CD4-positive, alpha-beta memory T cell (primary cell): ENCODE results near the gene USP3. TPM values are rescaled to one million over a fixed set of nuclear protein-coding genes. Genes with fewer than 3 reads are reported as not detected.

Experiments
- CTCF ChIA-PET: fragments of 350-600 bp; sonication (Branson Sonifier 250); formaldehyde crosslinking; loops from one replicate; lab custom pipeline; 2021; ENCODE audit warnings: inconsistent platforms; ENCODE audit not compliant: partially characterized antibody; lab: Charles Lee
- POLR2A ChIA-PET: fragments of 350-600 bp; sonication (Branson Sonifier 250); formaldehyde crosslinking; loops from one replicate; lab custom pipeline; 2021; ENCODE audit not compliant: partially characterized antibody; lab: Charles Lee
- DNase-seq, 5 donors: peaks; one replicate each; pipeline versions ENCODE4 v3.0.0 to v3.0.0-alpha.2; 2020 to 2022; ENCODE audit warnings: mixed read lengths in 1 of 5
- H3K27ac ChIP-seq: one replicate; pipeline ENCODE4 v1.7.0; 2013; ENCODE audit warnings: low read depth, low read length
- H3K27me3 ChIP-seq: 2 replicates; pipeline ENCODE4 v1.7.0; 2013; ENCODE audit warnings: mild to moderate bottlenecking, low read length, moderate library complexity; ENCODE audit not compliant: insufficient read depth
- H3K36me3 ChIP-seq: 2 replicates; pipeline ENCODE4 v1.7.0; 2013; ENCODE audit warnings: mild to moderate bottlenecking, low read length, moderate library complexity; ENCODE audit not compliant: insufficient read depth
- H3K4me1 ChIP-seq: 2 replicates; pipeline ENCODE4 v1.7.0; 2013; ENCODE audit warnings: mild to moderate bottlenecking, low read length, moderate library complexity; ENCODE audit not compliant: insufficient read depth
- H3K4me3 ChIP-seq, 2 donors: one replicate each; pipeline ENCODE4 v1.7.0; 2013; ENCODE audit warnings: low read length in 2 of 2, mild to moderate bottlenecking in 1 of 2
- H3K9me3 ChIP-seq, 2 donors: one replicate each; pipeline ENCODE4 v1.7.0; 2013; ENCODE audit warnings: low read length in 2 of 2, control low read depth in 1 of 2; ENCODE audit not compliant: control insufficient read depth in 1 of 2
- H3K27ac Mint-ChIP-seq, 7 donors: one replicate each; pipeline ENCODE4 v1.8.0; 2020 to 2021; ENCODE audit warnings: mixed read lengths in 7 of 7, mild to moderate bottlenecking in 6 of 7, inconsistent platforms in 3 of 7, moderate library complexity in 3 of 7
- H3K27me3 Mint-ChIP-seq, 2 donors: one replicate each; pipeline ENCODE4 v1.8.0; 2020 to 2021; ENCODE audit warnings: mixed read lengths in 2 of 2
- H3K36me3 Mint-ChIP-seq, 2 donors: one replicate each; pipeline ENCODE4 v1.8.0; 2020 to 2021; ENCODE audit warnings: mixed read lengths in 2 of 2, inconsistent platforms in 1 of 2, mild to moderate bottlenecking in 1 of 2
- H3K4me1 Mint-ChIP-seq, 4 donors: one replicate each; pipeline ENCODE4 v1.8.0; 2020 to 2021; ENCODE audit warnings: mixed read lengths in 4 of 4, mild to moderate bottlenecking in 1 of 4
- H3K4me3 Mint-ChIP-seq, 8 donors: one replicate each; pipeline ENCODE4 v1.8.0; 2020 to 2021; ENCODE audit warnings: mixed read lengths in 8 of 8, mild to moderate bottlenecking in 7 of 8, moderate library complexity in 6 of 8, inconsistent platforms in 3 of 8
- H3K9me3 Mint-ChIP-seq, 8 donors: one replicate each; pipeline ENCODE4 v1.8.0; 2020 to 2021; ENCODE audit warnings: mixed read lengths in 8 of 8, mild to moderate bottlenecking in 5 of 8, inconsistent platforms in 3 of 8, moderate library complexity in 1 of 8
- intact Hi-C: fragments of 100-400 bp; cut with micrococcal nuclease; formaldehyde crosslinking; loops from one replicate; pipeline ENCODE4 v1.15.1; 2023
- polyA plus RNA-seq, 2 donors: library from polyadenylated mRNA; unstranded; fragments of 300-500 nt; fragmentation: Illumina TruSeq; gene quantifications; one replicate each; pipeline ENCODE4 v1.2.3, GENCODE V29; 2021
- total RNA-seq, 2 experiments: library from RNA; stranded (reverse); gene quantifications; one replicate each; pipeline ENCODE4 v1.2.3, GENCODE V29; 2021

USP3 gene
- total and polyA plus RNA-seq, 4 experiments from 2014 or later = 61.6 to 159 (median 112) TPM

- Histone ChIP-seq H3K27me3 (no peaks in the 10 kb centered on the region), H3K27ac (no peak overlapping the region), H3K9me3 (no peaks in the 10 kb centered on the region), H3K4me1 (peaks cover 25% of the 10 kb centered on the region), H3K4me3 (no peak overlapping the region), H3K36me3 (no peaks in the 10 kb centered on the region)
- ChIA-PET POLR2A (interaction anchor here (1.0 to 3.5 kb wide), 5 partner anchors 29 to 141 kb away, joined by 3 to 89 read pairs (median 3); partner anchors contain the start of gene USP3), CTCF (interaction anchor here (0.8 to 4.4 kb wide), 10 partner anchors 9 to 137 kb away, joined by 3 to 64 read pairs (median 10); no protein-coding TSS in a partner anchor)
- Mint-ChIP-seq H3K9me3 (no peaks in the 10 kb centered on the region), H3K27me3 (peaks cover 0 to 2% of the 10 kb centered on the region in 2 donors), H3K4me3 (peak overlapping the region in 3 of 8 donors; percentile 6 to 21 (median 11)), H3K27ac (peak overlapping the region in 6 of 7 donors; percentile 6 to 84 (median 75)), H3K4me1 (peaks cover 33 to 44% (median 42%) of the 10 kb centered on the region in 4 donors), H3K36me3 (no peaks in the 10 kb centered on the region)
- intact Hi-C loops = no loop called here
- peak in 4 of 5 donors; percentile 23 to 55 (median 38) for DNase-seq
Measured at GRCh38 chr15:63469190-63469589, 35.2 kb upstream of the USP3 start.

DNA sequence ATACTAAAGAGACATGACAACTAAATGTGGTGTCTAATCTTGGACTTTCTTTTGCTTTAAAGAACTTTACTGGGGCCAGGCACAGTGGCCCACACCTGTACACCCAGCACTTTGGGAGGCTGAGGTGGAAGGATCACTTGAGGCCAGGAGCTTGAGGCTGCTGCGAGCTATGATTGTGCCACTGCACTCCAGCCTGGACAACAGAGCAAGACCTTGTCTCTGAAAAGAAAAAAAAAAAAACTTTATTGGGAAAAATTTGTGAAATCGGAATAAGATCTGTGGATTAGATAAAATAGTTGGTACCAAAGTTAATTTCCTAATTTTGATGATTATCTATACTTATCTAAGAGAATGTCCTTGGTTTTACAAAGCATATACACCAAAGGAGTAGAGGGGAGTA is 34.4 kb upstream of the USP3 start:
- H3K9me3 Mint-ChIP-seq = no peaks in the 10 kb centered on the region
- H3K27me3 ChIP-seq = no peaks in the 10 kb centered on the region
- no peak overlapping the region for H3K4me3 Mint-ChIP-seq
- no peaks in the 10 kb centered on the region for H3K9me3 ChIP-seq
- no peaks in the 10 kb centered on the region for H3K36me3 Mint-ChIP-seq
- peak overlapping the region in 5 of 7 donors; percentile 6 to 80 (median 43) for H3K27ac Mint-ChIP-seq
- no peak overlapping the region for H3K4me3 ChIP-seq
- no peaks in the 10 kb centered on the region for H3K36me3 ChIP-seq
- H3K4me1 Mint-ChIP-seq = peaks cover 41 to 52% (median 50%) of the 10 kb centered on the region in 4 donors
- H3K4me1 ChIP-seq = peaks cover 33% of the 10 kb centered on the region
- POLR2A ChIA-PET = interaction anchor here (0.9 to 2.0 kb wide), 3 partner anchors 12 to 130 kb away, joined by 3 to 9 read pairs (median 3); no protein-coding TSS in a partner anchor
- H3K27ac ChIP-seq = no peak overlapping the region
- DNase-seq = no peak
- intact Hi-C loops = loop anchor here (10.0 kb wide), 1 partner anchor 625 kb away; the partner anchor contains the start of genes CIAO2A and SNX1
- peaks cover 0 to 2% of the 10 kb centered on the region in 2 donors for H3K27me3 Mint-ChIP-seq
- CTCF ChIA-PET = interaction anchor here (0.7 to 4.4 kb wide), 7 partner anchors 13 to 130 kb away, joined by 3 to 64 read pairs (median 5); no protein-coding TSS in a partner anchor

DNA sequence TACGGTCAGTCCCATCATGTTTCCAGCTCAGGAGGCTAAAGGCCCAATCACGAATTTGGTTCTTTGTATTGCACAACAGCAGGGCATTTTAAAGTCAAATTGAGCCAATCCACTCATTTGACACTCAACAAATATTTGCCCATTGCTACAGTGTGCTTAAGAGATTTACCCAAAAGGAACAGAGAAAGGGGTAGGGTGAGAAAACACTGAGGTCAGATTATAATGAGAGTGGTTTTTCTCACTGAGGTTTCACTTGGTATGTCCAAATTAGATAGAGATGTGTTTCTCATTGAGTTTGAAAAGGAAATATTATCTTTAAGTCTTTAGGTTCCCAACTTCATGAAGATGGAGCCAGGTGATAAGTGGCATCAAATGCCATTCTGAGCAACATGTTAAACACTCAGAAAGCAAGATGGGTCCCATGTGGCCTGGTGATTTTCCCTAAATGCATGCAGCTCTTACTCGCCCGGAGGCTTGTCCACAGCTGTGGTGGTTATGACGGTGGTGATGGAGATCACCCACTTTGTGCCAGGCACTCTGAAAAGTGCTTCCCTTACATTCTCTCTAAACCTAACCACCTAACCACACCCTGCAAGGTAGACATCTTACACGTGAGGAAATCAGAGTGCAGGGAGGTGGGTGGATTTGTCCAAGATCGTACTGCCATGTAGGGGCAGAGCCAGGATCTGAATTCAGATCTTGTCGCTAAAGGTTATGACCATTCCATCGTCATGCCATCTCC is 31.2 kb upstream of the USP3 start:
- Histone ChIP-seq H3K4me1 (peaks cover 48% of the 10 kb centered on the region), H3K27me3 (no peaks in the 10 kb centered on the region), H3K4me3 (no peak overlapping the region), H3K27ac (peak overlapping the region; percentile 43), H3K36me3 (no peaks in the 10 kb centered on the region), H3K9me3 (no peaks in the 10 kb centered on the region)
- no peaks in the 10 kb centered on the region for H3K36me3 Mint-ChIP-seq
- intact Hi-C loops = loop anchor here (10.0 kb wide), 1 partner anchor 622 kb away; the partner anchor contains the start of genes CIAO2A and SNX1
- no peaks in the 10 kb centered on the region for H3K27me3 Mint-ChIP-seq
- peak overlapping the region in 6 of 8 donors; percentile 20 to 86 (median 48) for H3K4me3 Mint-ChIP-seq
- peaks cover 36 to 58% (median 50%) of the 10 kb centered on the region in 4 donors for H3K4me1 Mint-ChIP-seq
- ChIA-PET CTCF (interaction anchor here (1.0 to 13.4 kb wide), 4 partner anchors 11 to 127 kb away, joined by 4 to 224 read pairs (median 6); partner anchors contain the start of gene USP3), POLR2A (interaction anchor here (1.0 to 28.5 kb wide), 8 partner anchors 11 to 127 kb away, joined by 3 to 906 read pairs (median 4); partner anchors contain the start of gene USP3)
- peaks cover 0 to 2% (median 0%) of the 10 kb centered on the region in 8 donors for H3K9me3 Mint-ChIP-seq
- H3K27ac Mint-ChIP-seq = peak overlapping the region; percentile 19 to 99 (median 97)
- DNase-seq = peak; percentile 40 to 71 (median 48)

DNA sequence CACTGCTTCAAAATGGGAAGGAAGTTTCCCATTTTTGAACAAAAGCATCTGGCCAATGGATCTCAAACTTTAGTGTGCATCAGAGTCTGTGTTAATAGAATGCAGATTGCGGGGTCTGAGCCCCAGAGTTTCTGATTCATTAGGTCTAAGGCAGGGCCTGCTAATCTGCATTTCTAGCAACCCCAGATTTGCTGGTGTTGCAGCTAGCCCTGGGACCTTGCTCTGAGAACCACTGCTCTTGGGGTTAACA is 30.7 kb upstream of the USP3 start:
- Histone ChIP-seq H3K9me3 (no peaks in the 10 kb centered on the region), H3K4me3 (no peak overlapping the region), H3K27ac (peak overlapping the region; percentile 43), H3K36me3 (no peaks in the 10 kb centered on the region), H3K27me3 (no peaks in the 10 kb centered on the region), H3K4me1 (peaks cover 53% of the 10 kb centered on the region)
- peak overlapping the region in 5 of 8 donors; percentile 45 to 86 (median 69) for H3K4me3 Mint-ChIP-seq
- H3K9me3 Mint-ChIP-seq = peaks cover 0 to 2% (median 0%) of the 10 kb centered on the region in 8 donors
- H3K36me3 Mint-ChIP-seq = no peaks in the 10 kb centered on the region
- DNase-seq = no peak
- peak overlapping the region; percentile 87 to 99 (median 97) for H3K27ac Mint-ChIP-seq
- H3K27me3 Mint-ChIP-seq = no peaks in the 10 kb centered on the region
- ChIA-PET POLR2A (interaction anchor here (0.6 to 28.5 kb wide), 8 partner anchors 10 to 273 kb away, joined by 3 to 906 read pairs (median 4); partner anchors contain the start of gene USP3), CTCF (interaction anchor here (1.0 to 13.4 kb wide), 3 partner anchors 10 to 126 kb away, joined by 4 to 224 read pairs (median 8); partner anchors contain the start of gene USP3)
- H3K4me1 Mint-ChIP-seq = peaks cover 40 to 58% (median 54%) of the 10 kb centered on the region in 4 donors
- intact Hi-C loops = loop anchor here (10.0 kb wide), 1 partner anchor 621 kb away; the partner anchor contains the start of genes CIAO2A and SNX1

DNA sequence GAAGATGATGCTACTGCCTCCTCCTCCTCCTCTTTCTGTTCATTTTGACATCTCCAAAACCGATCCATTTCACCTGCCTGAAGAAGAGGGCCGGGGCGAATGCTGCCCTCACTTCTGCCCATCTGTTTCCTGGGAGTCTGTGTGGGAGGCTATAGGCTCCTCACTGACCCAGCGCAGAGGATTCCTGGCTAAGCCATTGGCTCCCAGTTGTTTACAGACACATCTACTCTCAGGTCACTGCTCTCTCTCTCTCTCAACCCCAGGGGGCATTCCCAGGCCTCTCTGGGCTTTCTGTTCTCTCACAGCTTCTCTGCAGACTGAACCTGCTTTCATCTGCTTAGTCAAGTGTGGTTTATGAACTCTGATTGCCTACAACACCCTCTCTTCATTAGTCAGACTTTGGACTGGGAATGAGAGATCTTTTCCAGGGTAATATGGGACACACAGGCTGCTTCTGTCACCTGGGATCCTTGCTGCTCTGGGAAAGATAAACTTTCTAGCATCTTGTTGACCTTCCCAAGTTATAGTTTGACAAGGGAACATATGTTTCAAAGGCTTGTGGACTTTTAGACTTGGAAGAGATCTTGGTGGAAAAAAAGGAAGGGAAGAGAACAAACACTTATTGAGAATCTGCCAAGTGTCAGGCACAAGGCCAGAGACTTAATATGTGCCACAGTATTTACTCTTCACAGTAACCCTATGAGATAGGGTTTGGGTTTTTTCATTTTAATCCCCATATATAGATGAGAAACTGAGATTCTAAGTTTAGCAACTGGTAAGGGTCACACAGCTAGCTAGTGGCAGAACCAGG is 30.2 kb upstream of the USP3 start:
- peak overlapping the region in 6 of 8 donors; percentile 62 to 86 (median 78) for H3K4me3 Mint-ChIP-seq
- Histone ChIP-seq H3K27ac (peak overlapping the region; percentile 43), H3K9me3 (no peaks in the 10 kb centered on the region), H3K4me3 (no peak overlapping the region), H3K4me1 (peaks cover 59% of the 10 kb centered on the region), H3K36me3 (no peaks in the 10 kb centered on the region), H3K27me3 (no peaks in the 10 kb centered on the region)
- peaks cover 38 to 58% (median 54%) of the 10 kb centered on the region in 4 donors for H3K4me1 Mint-ChIP-seq
- H3K36me3 Mint-ChIP-seq = no peaks in the 10 kb centered on the region
- ChIA-PET POLR2A (interaction anchor here (0.6 to 28.5 kb wide), 9 partner anchors 10 to 272 kb away, joined by 3 to 906 read pairs (median 4); partner anchors contain the start of gene USP3), CTCF (interaction anchor here (1.0 to 13.4 kb wide), 4 partner anchors 10 to 126 kb away, joined by 4 to 224 read pairs (median 9); partner anchors contain the start of gene USP3)
- H3K27ac Mint-ChIP-seq = peak overlapping the region; percentile 87 to 99 (median 97)
- DNase-seq = peak in 4 of 5 donors; percentile 51 to 87 (median 60)
- H3K27me3 Mint-ChIP-seq = no peaks in the 10 kb centered on the region
- intact Hi-C loops = loop anchor here (10.0 kb wide), 1 partner anchor 621 kb away; the partner anchor contains the start of genes CIAO2A and SNX1
- peaks cover 0 to 2% (median 0%) of the 10 kb centered on the region in 8 donors for H3K9me3 Mint-ChIP-seq

GRCh38 chr15:63474810-63475316 is 29.5 kb upstream of the USP3 start:
- H3K4me1 ChIP-seq = peaks cover 65% of the 10 kb centered on the region
- DNase-seq = no peak
- H3K9me3 ChIP-seq = no peaks in the 10 kb centered on the region
- peak overlapping the region in 6 of 7 donors; percentile 87 to 99 (median 97) for H3K27ac Mint-ChIP-seq
- no peak overlapping the region for H3K27ac ChIP-seq
- POLR2A ChIA-PET = interaction anchor here (0.7 to 28.5 kb wide), 9 partner anchors 8 to 125 kb away, joined by 3 to 906 read pairs (median 5); partner anchors contain the start of gene USP3
- H3K9me3 Mint-ChIP-seq = peaks cover 0 to 2% (median 0%) of the 10 kb centered on the region in 8 donors
- CTCF ChIA-PET = interaction anchor here (0.7 to 13.4 kb wide), 6 partner anchors 9 to 125 kb away, joined by 3 to 224 read pairs (median 9); partner anchors contain the start of gene USP3
- no peaks in the 10 kb centered on the region for H3K27me3 ChIP-seq
- no peak overlapping the region for H3K4me3 ChIP-seq
- intact Hi-C loops = loop anchor here (10.0 kb wide), 1 partner anchor 620 kb away; the partner anchor contains the start of genes CIAO2A and SNX1
- H3K4me1 Mint-ChIP-seq = peaks cover 41 to 60% (median 57%) of the 10 kb centered on the region in 4 donors
- H3K36me3 ChIP-seq = no peaks in the 10 kb centered on the region
- H3K36me3 Mint-ChIP-seq = no peaks in the 10 kb centered on the region
- no peaks in the 10 kb centered on the region for H3K27me3 Mint-ChIP-seq
- H3K4me3 Mint-ChIP-seq = peak overlapping the region in 2 of 8 donors; percentile 4 to 55
